HG03432 (cell line): ENCODE results near the gene ZNF777.
"Not testable (repeated sequence)": the region's sequence is repeated elsewhere in the genome, so short reads cannot be mapped to it uniquely, and the experiment has no call there.

Source experiments
- ATAC-seq: cut with Tn5 transposase; IDR thresholded peaks from one replicate; pipeline ENCODE4 v1.9.1; 2021; ENCODE audit warnings: mild to moderate bottlenecking, moderate library complexity; ENCODE audit not compliant: unreplicated experiment

ZNF777 gene

GRCh38 chr7:149422162-149422913 is 38.5 kb downstream of the ZNF777 start:
- peak; percentile 98 for ATAC-seq

DNA sequence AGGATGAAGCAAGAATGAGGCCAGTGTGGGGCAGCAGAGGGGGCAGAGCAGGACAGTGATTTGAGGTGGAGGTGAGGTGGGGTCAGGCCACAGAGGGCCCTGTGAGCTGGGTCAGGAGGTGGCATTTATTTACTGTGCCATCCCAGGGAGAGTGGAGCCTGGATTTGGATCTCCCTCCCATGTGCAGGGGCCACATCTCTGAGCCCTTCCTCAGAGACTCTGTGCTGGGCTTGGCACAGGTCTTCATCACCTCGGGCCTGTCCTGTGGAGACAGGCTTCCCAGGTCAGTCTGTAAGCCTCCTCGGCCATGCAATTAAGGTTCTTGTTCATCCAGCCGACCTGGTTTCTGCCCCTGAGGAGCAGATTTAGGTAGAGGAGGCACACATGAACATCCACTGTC is 40.9 kb downstream of the ZNF777 start:
- no peak for ATAC-seq

DNA sequence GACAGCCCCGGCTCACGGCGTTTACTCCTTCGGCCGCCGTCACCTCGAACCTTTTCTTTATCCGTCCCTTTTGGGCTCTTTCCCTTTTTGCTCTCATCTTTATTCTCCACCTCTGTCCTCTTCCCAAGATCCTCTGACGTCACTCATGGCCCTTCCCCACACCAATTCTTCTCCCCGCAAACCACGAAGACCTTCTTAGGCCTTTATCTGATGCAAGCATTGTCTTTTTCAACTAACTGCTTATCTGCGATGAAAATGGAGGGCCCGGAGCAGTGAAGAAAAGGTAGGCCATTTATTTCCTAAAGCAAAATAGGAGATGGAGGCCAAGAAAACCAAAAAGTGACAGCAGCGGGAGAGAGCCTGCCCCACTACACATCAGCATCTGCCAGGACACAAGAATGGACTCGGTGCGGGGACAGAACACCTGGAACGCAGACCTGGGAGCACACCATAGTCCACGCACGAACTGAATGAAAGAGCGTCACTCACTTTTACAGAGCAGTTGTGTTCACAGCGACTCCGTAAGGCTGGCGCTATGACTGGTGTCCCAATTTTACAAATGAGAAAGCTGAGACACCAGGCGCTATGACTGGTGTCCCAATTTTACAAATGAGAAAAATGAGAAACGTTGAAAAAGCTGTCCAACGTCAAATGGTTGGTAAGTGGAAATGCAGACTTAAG is 45.3 kb downstream of the ZNF777 start:
- ATAC-seq, result no peak

GRCh38 chr7:149414745-149415390 is 46.0 kb downstream of the ZNF777 start:
- ATAC-seq, result no peak

- no peak for ATAC-seq
These were observed 46.7 kb downstream of the ZNF777 start for GRCh38 chr7:149414171-149414570.

DNA sequence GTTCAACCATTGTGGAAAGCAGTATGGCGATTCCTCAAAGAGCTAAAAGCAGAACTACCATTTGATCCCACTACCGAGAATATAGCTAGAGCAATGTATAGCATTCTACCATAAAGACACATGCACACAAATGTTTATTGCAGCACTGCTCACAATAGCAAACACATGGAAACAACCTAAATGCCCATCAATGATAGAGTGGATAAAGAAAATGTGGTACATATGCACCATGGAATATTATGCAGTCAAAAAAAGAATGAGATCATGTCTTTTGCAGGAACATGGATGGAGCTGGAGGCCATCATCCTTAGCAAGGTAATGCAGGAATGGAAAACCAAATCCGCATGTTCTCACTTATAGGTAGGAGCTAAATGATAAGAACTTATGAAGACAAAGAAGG is 47.8 kb downstream of the ZNF777 start:
- ATAC-seq, result not testable (repeated sequence)

DNA sequence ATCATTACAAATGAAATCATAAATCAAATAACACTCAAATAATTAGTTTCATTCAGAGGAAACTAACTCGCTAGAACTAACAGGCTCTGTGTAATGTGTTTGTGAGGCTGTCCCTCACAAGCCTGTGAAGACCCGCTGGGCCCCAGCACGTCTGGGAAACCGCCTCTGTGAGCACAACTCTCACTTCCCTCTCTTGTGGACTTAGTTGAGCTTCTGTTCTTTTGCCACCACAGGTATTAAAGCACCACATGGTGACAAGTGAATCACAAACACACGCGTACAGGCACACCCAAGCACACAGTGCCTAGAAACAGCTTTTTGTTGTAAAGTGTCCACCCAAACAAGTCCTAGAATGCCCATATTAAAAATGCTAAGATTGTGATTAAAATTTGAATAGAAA is 51.0 kb downstream of the ZNF777 start:
- peak; percentile 78 for ATAC-seq

- no peak for ATAC-seq
These were observed 56.0 kb downstream of the ZNF777 start for GRCh38 chr7:149404825-149405224.

GRCh38 chr7:149404396-149404795 is 56.5 kb downstream of the ZNF777 start:
- no peak for ATAC-seq

- no peak for ATAC-seq
These were observed 62.6 kb downstream of the ZNF777 start for GRCh38 chr7:149398195-149398820.

DNA sequence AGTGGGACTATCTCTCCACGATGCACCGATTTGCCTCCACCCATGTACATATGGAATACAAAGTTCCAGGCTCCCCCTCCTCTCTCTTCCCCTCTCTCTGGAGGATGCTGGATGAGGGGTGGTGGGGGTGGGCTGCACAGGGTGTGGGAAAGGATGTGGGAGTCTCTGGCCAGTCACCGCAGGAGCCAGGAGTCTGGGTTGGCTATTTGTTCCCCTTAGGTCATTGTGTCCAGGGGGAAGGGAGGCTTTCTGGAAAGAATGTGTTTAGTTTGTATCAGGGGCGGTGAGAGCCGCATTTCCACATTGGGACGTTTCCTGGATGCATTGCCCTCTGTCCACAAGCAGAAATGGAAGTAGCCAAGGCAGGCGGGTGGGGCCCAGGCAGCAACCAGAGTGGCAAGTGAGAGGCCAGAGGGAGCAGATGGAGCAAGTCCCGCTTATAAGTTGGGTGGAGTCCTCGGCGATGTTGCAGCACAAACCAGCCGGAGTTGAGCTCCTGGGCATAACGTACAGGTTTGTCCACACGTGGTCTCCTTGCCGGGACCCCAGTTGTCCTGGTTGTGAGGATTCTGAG is 63.3 kb downstream of the ZNF777 start:
- ATAC-seq, result no peak

- not testable (repeated sequence) for ATAC-seq
These were observed 72.1 kb downstream of the ZNF777 start for GRCh38 chr7:149388550-149389335.

DNA sequence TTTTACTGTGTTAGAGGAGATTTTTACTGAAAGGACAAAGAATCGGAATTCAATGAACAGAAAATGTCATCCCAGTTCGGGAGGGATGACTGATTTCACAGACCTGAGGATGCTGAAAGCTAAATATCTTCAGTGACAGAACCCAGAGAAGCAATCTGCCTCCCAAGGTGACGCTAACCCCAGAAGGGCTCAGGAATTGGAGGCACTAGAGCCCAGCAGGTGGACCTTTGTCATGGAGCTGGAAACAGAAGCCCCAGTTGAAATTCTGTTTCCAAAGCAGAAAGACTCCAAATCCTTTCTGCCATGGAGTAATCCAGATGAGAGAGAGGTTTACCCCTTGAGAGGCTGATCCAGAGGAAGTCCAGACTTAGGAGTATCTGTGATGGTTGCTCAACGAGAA is 74.3 kb downstream of the ZNF777 start:
- ATAC-seq, result not testable (repeated sequence)

DNA sequence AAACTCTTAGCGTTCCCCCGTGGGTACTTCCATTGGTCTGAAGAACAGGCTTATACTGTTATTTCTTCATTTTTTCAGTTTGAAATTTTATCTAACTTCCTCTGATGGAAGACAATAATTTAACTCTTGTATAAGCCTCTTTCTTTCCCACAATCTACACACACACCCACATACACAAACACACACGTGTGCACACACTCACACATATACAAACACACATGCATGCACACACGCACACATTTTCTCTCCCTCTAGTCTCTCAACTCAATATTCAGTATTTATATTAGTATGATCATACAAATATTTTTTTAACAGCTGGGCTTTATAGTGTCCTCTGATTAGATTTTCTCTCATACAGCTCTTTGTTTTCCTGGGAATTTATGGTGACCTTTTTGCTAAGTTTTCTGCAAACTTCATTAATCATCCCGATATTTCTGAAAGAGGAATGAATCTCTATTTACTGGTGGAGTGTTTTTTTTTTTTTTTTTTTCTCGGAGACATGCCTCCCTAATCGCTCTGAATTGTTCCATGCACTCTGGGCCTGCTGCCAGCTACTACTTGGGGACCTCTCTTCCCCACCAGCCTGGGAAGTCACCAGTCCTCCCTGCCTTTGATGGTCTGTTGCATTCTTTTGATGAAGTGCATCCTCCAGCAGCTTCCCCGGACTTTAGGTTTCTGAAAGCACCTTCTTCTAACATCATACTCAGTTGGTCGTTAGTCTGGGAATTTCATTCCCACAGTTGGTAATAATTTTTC is 75.5 kb downstream of the ZNF777 start:
- no peak for ATAC-seq
